H1 (cell line): Measurements from ENCODE around the gene SMAD1. TPM values are rescaled to one million over a fixed set of nuclear protein-coding genes. Genes with fewer than 3 reads are reported as not detected.

ENCODE experiments used
- CTCF ChIA-PET: fragments of 300-600 bp; sonication (Branson Sonifier 250); formaldehyde crosslinking; loops from one replicate; lab custom pipeline; 2021; ENCODE audit not compliant: partially characterized antibody; lab: Charles Lee
- POLR2A ChIA-PET: fragments of 300-600 bp; sonication (Branson Sonifier 250); formaldehyde crosslinking; loops from one replicate; lab custom pipeline; 2021; ENCODE audit warnings: inconsistent platforms; ENCODE audit not compliant: partially characterized antibody; lab: Charles Lee
- DNase-seq, 2 experiments: peaks; one replicate each; pipeline versions ENCODE4 v3.0.0 to v3.0.0-alpha.2; 2010 to 2022; ENCODE audit warnings: low spot score in 2 of 2, low read depth in 1 of 2, mixed read lengths in 1 of 2
- FAIRE-seq: peaks from 2 replicates; lab custom pipeline; 2011; peaks lifted over from hg19 to GRCh38; lab: Jason Lieb, UNC
- H2AFZ ChIP-seq: 2 replicates; pipeline ENCODE4 v1.8.1; 2012; ENCODE audit warnings: low read length, inconsistent platforms
- H2AK5ac ChIP-seq: 2 replicates; pipeline ENCODE4 v1.6.1; 2013; ENCODE audit warnings: low read depth, low read length
- H2BK120ac ChIP-seq: replicated peaks from 2 replicates; pipeline ENCODE3; 2013; ENCODE audit warnings: low read depth, low read length, inconsistent platforms
- H2BK12ac ChIP-seq: 2 replicates; pipeline ENCODE4 v1.6.1; 2013; ENCODE audit warnings: low read depth, low read length
- H2BK15ac ChIP-seq: 2 replicates; pipeline ENCODE4 v1.6.1; 2013; ENCODE audit warnings: low read length
- H2BK20ac ChIP-seq: 2 replicates; pipeline ENCODE4 v1.6.1; 2013; ENCODE audit warnings: low read length
- H2BK5ac ChIP-seq: 2 replicates; pipeline ENCODE4 v1.6.1; 2013; ENCODE audit warnings: low read depth, low read length
- H3K14ac ChIP-seq: 2 replicates; pipeline ENCODE4 v1.6.1; 2013; ENCODE audit warnings: inconsistent platforms; ENCODE audit not compliant: insufficient read length
- H3K18ac ChIP-seq: 2 replicates; pipeline ENCODE4 v1.6.1; 2013; ENCODE audit warnings: low read length; ENCODE audit errors: extremely low read depth
- H3K23ac ChIP-seq: 2 replicates; pipeline ENCODE4 v1.6.1; 2013; ENCODE audit warnings: inconsistent platforms; ENCODE audit not compliant: insufficient read length
- H3K23me2 ChIP-seq: 2 replicates; pipeline ENCODE4 v1.6.1; 2013; ENCODE audit warnings: low read depth, low read length
- H3K27ac ChIP-seq: 2 replicates; pipeline ENCODE4 v1.6.1; 2011; ENCODE audit warnings: low read depth, low read length, inconsistent platforms
- H3K27me3 ChIP-seq, 4 experiments: replicated peaks in 1 of 4; 1 replicate in 1 of 4; 2 replicates in 3 of 4; pipeline versions ENCODE4 v1.6.1 to v1.8.1; 2011 to 2013; ENCODE audit warnings: low read length in 3 of 4, mild to moderate bottlenecking in 3 of 4, inconsistent platforms in 2 of 4, mixed read lengths in 2 of 4, moderate library complexity in 1 of 4; ENCODE audit not compliant: control insufficient read depth in 3 of 4, insufficient read depth in 3 of 4; ENCODE audit errors: extremely low read depth in 1 of 4
- H3K36me3 ChIP-seq, 4 experiments: 2 replicates each; pipeline versions ENCODE4 v1.6.1 to v1.8.1; 2011 to 2013; ENCODE audit warnings: mild to moderate bottlenecking in 4 of 4, low read length in 3 of 4, moderate library complexity in 2 of 4, control low read depth in 1 of 4, inconsistent platforms in 1 of 4; ENCODE audit not compliant: insufficient read depth in 4 of 4, control insufficient read depth in 2 of 4
- H3K4ac ChIP-seq: replicated peaks from 2 replicates; pipeline ENCODE3; 2013; ENCODE audit warnings: low read length, low read depth, mixed read lengths, inconsistent platforms; ENCODE audit not compliant: insufficient read length
- H3K4me1 ChIP-seq, 4 experiments: replicated peaks in 1 of 4; 1 replicate in 1 of 4; 2 replicates in 3 of 4; pipeline versions ENCODE4 v1.6.1 to v1.8.1; 2011 to 2013; ENCODE audit warnings: low read length in 3 of 4, inconsistent platforms in 2 of 4, mixed read lengths in 1 of 4; ENCODE audit not compliant: insufficient read depth in 4 of 4, control insufficient read depth in 3 of 4
- H3K4me2 ChIP-seq, 2 experiments: 2 replicates each; pipeline versions ENCODE4 v1.6.1 to v1.8.1; 2011 to 2013; ENCODE audit warnings: low read depth in 2 of 2, low read length in 2 of 2, control low read depth in 1 of 2, inconsistent platforms in 1 of 2, mild to moderate bottlenecking in 1 of 2; ENCODE audit not compliant: insufficient read depth in 1 of 2
- H3K4me3 ChIP-seq, 4 experiments: fragments of 200-600, 300-600 bp in 1 of 4; sonication (generic), shearing (Covaris generic), sonication (Bioruptor Twin) in 1 of 4; 2 replicates each; pipeline versions ENCODE4 v1.5.1 to v1.8.1; 2011 to 2016; ENCODE audit warnings: low read length in 4 of 4, low read depth in 3 of 4, control low read depth in 2 of 4, inconsistent platforms in 2 of 4, mild to moderate bottlenecking in 2 of 4, mixed read lengths in 1 of 4, moderate library complexity in 1 of 4; ENCODE audit not compliant: insufficient read depth in 2 of 4; ENCODE audit errors: extremely low read depth in 1 of 4
- H3K56ac ChIP-seq: replicated peaks from 2 replicates; pipeline ENCODE3; 2013; ENCODE audit warnings: low read depth, mild to moderate bottlenecking, mixed read lengths, low read length, inconsistent platforms; ENCODE audit not compliant: insufficient read length
- H3K79me1 ChIP-seq: 2 replicates; pipeline ENCODE4 v1.6.1; 2013; ENCODE audit warnings: low read depth, low read length, control low read depth
- H3K79me2 ChIP-seq, 2 experiments: 2 replicates each; pipeline versions ENCODE4 v1.6.1 to v1.8.1; 2012 to 2013; ENCODE audit warnings: low read length in 2 of 2, mild to moderate bottlenecking in 2 of 2, inconsistent platforms in 1 of 2; ENCODE audit not compliant: insufficient read depth in 2 of 2, control insufficient read depth in 1 of 2
- H3K9ac ChIP-seq, 4 experiments: replicated peaks in 1 of 4; 1 replicate in 1 of 4; 2 replicates in 3 of 4; pipeline versions ENCODE4 v1.6.1 to v1.8.1; 2011 to 2013; ENCODE audit warnings: low read depth in 3 of 4, low read length in 3 of 4, control low read depth in 2 of 4, mild to moderate bottlenecking in 2 of 4, moderate library complexity in 2 of 4, inconsistent platforms in 1 of 4; ENCODE audit errors: extremely low read depth in 1 of 4
- H3K9me3 ChIP-seq, 2 experiments: 2 replicates each; pipeline versions ENCODE4 v1.6.1 to v1.8.1; 2012 to 2013; ENCODE audit warnings: mild to moderate bottlenecking in 2 of 2, moderate library complexity in 2 of 2, control low read depth in 1 of 2, inconsistent platforms in 1 of 2, low read depth in 1 of 2, low read length in 1 of 2, mixed read lengths in 1 of 2; ENCODE audit not compliant: insufficient read depth in 2 of 2
- H4K20me1 ChIP-seq, 2 experiments: replicated peaks in 1 of 2; 2 replicates each; pipeline versions ENCODE3 to v1.8.1; 2011 to 2013; ENCODE audit warnings: inconsistent platforms in 2 of 2, low read length in 2 of 2, mild to moderate bottlenecking in 1 of 2; ENCODE audit not compliant: insufficient read depth in 2 of 2, control insufficient read depth in 1 of 2
- H4K5ac ChIP-seq: 2 replicates; pipeline ENCODE4 v1.6.1; 2013; ENCODE audit warnings: low read length, low read depth, mixed read lengths, inconsistent platforms; ENCODE audit not compliant: insufficient read length
- H4K8ac ChIP-seq: 2 replicates; pipeline ENCODE4 v1.8.0; 2013; ENCODE audit warnings: mild to moderate bottlenecking, moderate library complexity, low read length, inconsistent platforms; ENCODE audit not compliant: insufficient read depth; ENCODE audit errors: extremely low read depth
- H4K91ac ChIP-seq: replicated peaks from 2 replicates; pipeline ENCODE3; 2013; ENCODE audit warnings: low read length, mixed read lengths, inconsistent platforms; ENCODE audit not compliant: insufficient read length
- BCL11A ChIP-seq, 2 experiments: IDR thresholded peaks; one replicate each; pipeline ENCODE4 v1.6.1; 2011; ENCODE audit warnings: low read depth in 2 of 2, low read length in 2 of 2, mild to moderate bottlenecking in 2 of 2
- CHD2 ChIP-seq: IDR thresholded peaks from 2 replicates; pipeline ENCODE4 v1.6.1; 2012; ENCODE audit warnings: low read length, improper control_type of control experiment
- EP300 ChIP-seq, 2 experiments: IDR thresholded peaks; 1 replicate in 1 of 2; 2 replicates in 1 of 2; pipeline ENCODE4 v1.6.1; 2011 to 2012; ENCODE audit warnings: low read depth in 2 of 2, low read length in 2 of 2, mild to moderate bottlenecking in 2 of 2, borderline replicate concordance in 1 of 2, inconsistent platforms in 1 of 2, moderate library complexity in 1 of 2
- FOSL1 ChIP-seq: IDR thresholded peaks from 2 replicates; pipeline ENCODE4 v1.6.1; 2011; ENCODE audit warnings: mild to moderate bottlenecking, low read depth, low read length, moderate library complexity; ENCODE audit not compliant: insufficient read depth
- GTF2F1 ChIP-seq: IDR thresholded peaks from 2 replicates; pipeline ENCODE4 v1.6.1; 2012; ENCODE audit warnings: low read depth, low read length, improper control_type of control experiment, borderline replicate concordance
- NANOG ChIP-seq: IDR thresholded peaks from 2 replicates; pipeline ENCODE4 v1.6.1; 2011; ENCODE audit warnings: low read length, low read depth, mild to moderate bottlenecking, inconsistent platforms; ENCODE audit not compliant: insufficient read depth, poor library complexity, severe bottlenecking
- POLR2A ChIP-seq, 2 experiments: IDR thresholded peaks; 1 replicate in 1 of 2; 2 replicates in 1 of 2; pipeline ENCODE4 v1.6.1; 2011; ENCODE audit warnings: low read depth in 2 of 2, low read length in 2 of 2, mild to moderate bottlenecking in 2 of 2; ENCODE audit errors: control extremely low read depth in 1 of 2
- SP2 ChIP-seq: IDR thresholded peaks from 2 replicates; pipeline ENCODE4 v1.6.1; 2012; ENCODE audit warnings: mild to moderate bottlenecking, low read length, inconsistent platforms
- SUZ12 ChIP-seq: fragments of 200-600 bp; sonication (generic); IDR thresholded peaks from 2 replicates; pipeline ENCODE4 v1.6.1; 2012; ENCODE audit warnings: mild to moderate bottlenecking, inconsistent platforms, low read length, moderate library complexity, mixed read lengths
- TAF1 ChIP-seq: IDR thresholded peaks from 2 replicates; pipeline ENCODE4 v1.6.1; 2011; ENCODE audit warnings: mild to moderate bottlenecking, low read depth, low read length
- WGBS, 2 experiments: shearing (Covaris generic) in 1 of 2; methylation state at CpG; one replicate each; pipeline versions ENCODE4 v1.1.6 to v1.1.7; 2013 to 2015; ENCODE audit warnings: low lambda C conversion rate in 2 of 2, mixed read lengths in 2 of 2, inconsistent platforms in 1 of 2, low coverage in 1 of 2, missing lambda C conversion rate in 1 of 2; ENCODE audit not compliant: insufficient replicate concordance in 2 of 2, insufficient coverage in 1 of 2, insufficient read length in 1 of 2; ENCODE audit errors: extremely low coverage in 1 of 2, missing lambda C conversion rate in 1 of 2; 5-methylcytosine and 5-hydroxymethylcytosine counted together
- polyA plus RNA-seq, 7 experiments: library from polyadenylated mRNA; depleted of rRNA in 3 of 7; stranded (reverse) in 5 of 7; unstranded in 2 of 7; fragments of >200 nt in 5 of 7; fragments of 200-250 nt in 2 of 7; gene quantifications; 1 replicate in 5 of 7; 2 replicates in 1 of 7; 4 replicates in 1 of 7; pipeline versions ENCODE4 v1.2.1 to v1.2.3, GENCODE V29; 2011 to 2013; ENCODE audit warnings: missing spikeins in 2 of 7, mixed read lengths in 2 of 7
- total RNA-seq: library from RNA; stranded (reverse); fragmentation: NEBNext Ultra II Directional; extraction: Animal tissue kit (Norgen Biotek cat#: 25700); gene quantifications from 2 replicates; pipeline ENCODE4 v1.2.1, GENCODE V29; 2021
- TF ChIP-seq, protein P1 (sequence below): IDR thresholded peaks from 2 replicates; pipeline ENCODE4 v1.6.1; 2012; ENCODE audit warnings: low read length, inconsistent platforms

SMAD1 gene
- total and polyA plus RNA-seq, 2 of the 8 experiments (the other 6 are each of a cell fraction or from before 2014, with no cell fraction given): 22.6 to 25.3 TPM

DNA sequence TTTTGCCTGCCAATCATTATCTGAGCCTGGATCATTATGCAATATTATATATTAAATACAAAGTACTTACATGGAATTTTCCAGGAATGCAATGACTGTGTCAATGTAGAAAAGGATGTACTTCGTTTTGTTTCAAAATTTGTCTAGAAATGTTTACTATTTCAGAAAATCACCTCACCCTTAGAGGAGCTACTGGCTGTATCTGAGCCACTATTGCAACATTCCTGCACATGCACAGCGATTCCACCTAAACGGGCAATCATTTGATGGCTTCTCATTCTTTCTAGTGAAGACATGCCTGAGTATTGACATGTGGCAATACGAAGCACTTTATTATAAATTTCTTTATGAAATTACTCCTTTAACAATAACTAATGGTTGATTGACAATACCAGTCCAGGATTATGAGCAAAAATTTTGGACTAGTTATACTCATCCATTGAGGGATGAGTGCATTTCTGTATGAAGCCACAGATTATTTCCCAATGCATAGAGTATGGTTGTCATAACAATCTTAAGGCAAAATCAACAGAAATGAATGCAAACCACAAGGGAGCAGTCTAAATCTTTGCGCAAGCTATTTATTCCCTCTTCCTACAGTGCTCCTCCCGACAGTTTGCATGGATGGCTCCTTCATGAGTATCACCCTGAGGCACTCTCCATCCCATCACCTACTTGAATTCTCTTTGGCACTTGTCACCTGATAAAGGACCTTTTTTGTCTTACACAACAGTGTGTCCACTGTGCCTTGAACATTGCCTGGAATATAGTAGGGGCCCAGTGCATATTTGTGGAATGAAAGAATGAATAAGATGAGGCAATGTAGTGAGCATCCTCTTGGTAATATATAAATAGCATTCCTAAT is 101.8 kb downstream of the SMAD1 start:
- H2AFZ ChIP-seq: no peak overlapping the region
- no peaks in the 10 kb centered on the region for H3K23me2 ChIP-seq
- H3K4me1 ChIP-seq: no peaks in the 10 kb centered on the region
- H3K4ac ChIP-seq: no peak overlapping the region
- H2BK5ac ChIP-seq: no peak overlapping the region
- H2BK12ac ChIP-seq: no peak overlapping the region
- FAIRE-seq (no peak), DNase-seq (no peak)
- no peak overlapping the region for H3K23ac ChIP-seq
- no peak overlapping the region for H3K9ac ChIP-seq
- H2BK120ac ChIP-seq: no peak overlapping the region
- H3K9me3 ChIP-seq: no peaks in the 10 kb centered on the region
- no peak overlapping the region for H4K8ac ChIP-seq
- H3K4me2 ChIP-seq: no peak overlapping the region
- 88% methylated on average over 6 of the region's 6 CpGs; no CpG with 5 or more reads in 1 of the 2 experiments for WGBS, 2 experiments
- no peak overlapping the region for H4K5ac ChIP-seq
- no peaks in the 10 kb centered on the region for H3K36me3 ChIP-seq
- POLR2A ChIA-PET: no interaction called here
- no peak overlapping the region for H3K27ac ChIP-seq
- H2AK5ac ChIP-seq: no peak overlapping the region
- H2BK15ac ChIP-seq: no peak overlapping the region
- no peak overlapping the region for H4K91ac ChIP-seq
- H3K18ac ChIP-seq: no peak overlapping the region
- H3K4me3 ChIP-seq: no peak overlapping the region
- H3K14ac ChIP-seq: no peak overlapping the region
- no peaks in the 10 kb centered on the region for H3K79me2 ChIP-seq
- H4K20me1 ChIP-seq: no peaks in the 10 kb centered on the region
- CTCF ChIA-PET: interaction anchor here (1.0 kb wide), 1 partner anchor 26 kb away, joined by 3 read pairs; no protein-coding TSS in a partner anchor
- no peak overlapping the region for H3K56ac ChIP-seq
- no peaks in the 10 kb centered on the region for H3K27me3 ChIP-seq
- no peak overlapping the region for H2BK20ac ChIP-seq
- no peaks in the 10 kb centered on the region for H3K79me1 ChIP-seq
- no peak for TF ChIP-seq GTF2F1
- TF ChIP-seq NANOG: no peak
- TF ChIP-seq SP2: no peak
- TF ChIP-seq, protein P1, sequence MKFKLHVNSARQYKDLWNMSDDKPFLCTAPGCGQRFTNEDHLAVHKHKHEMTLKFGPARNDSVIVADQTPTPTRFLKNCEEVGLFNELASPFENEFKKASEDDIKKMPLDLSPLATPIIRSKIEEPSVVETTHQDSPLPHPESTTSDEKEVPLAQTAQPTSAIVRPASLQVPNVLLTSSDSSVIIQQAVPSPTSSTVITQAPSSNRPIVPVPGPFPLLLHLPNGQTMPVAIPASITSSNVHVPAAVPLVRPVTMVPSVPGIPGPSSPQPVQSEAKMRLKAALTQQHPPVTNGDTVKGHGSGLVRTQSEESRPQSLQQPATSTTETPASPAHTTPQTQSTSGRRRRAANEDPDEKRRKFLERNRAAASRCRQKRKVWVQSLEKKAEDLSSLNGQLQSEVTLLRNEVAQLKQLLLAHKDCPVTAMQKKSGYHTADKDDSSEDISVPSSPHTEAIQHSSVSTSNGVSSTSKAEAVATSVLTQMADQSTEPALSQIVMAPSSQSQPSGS: no peak
- no peak for TF ChIP-seq SUZ12
- no peak for TF ChIP-seq BCL11A (IDR thresholded peaks at IDR 0.05; ENCODE audit: low read depth in 2 of 2, low read length in 2 of 2)
- TF ChIP-seq TAF1: no peak
- no peak for TF ChIP-seq POLR2A (IDR thresholded peaks at IDR 0.05; ENCODE audit: control extremely low read depth in 1 of 2, low read depth in 2 of 2, low read length in 2 of 2)
- no peak for TF ChIP-seq EP300 (IDR thresholded peaks at IDR 0.05; ENCODE audit: borderline replicate concordance in 1 of 2, low read depth in 2 of 2, low read length in 2 of 2)
- no peak for TF ChIP-seq CHD2
- TF ChIP-seq FOSL1: no peak
